Tibial nerve (tissue), 4 donors: ENCODE data around the gene NEBL.

Experiments
- EP300 ChIP-seq, 2 donors: sonication (generic); formaldehyde crosslinking; IDR thresholded peaks; one replicate each; pipeline ENCODE4 v1.6.1; 2017; ENCODE audit warnings: antibody characterized with exemption in 2 of 2, mild to moderate bottlenecking in 1 of 2
- POLR2A ChIP-seq, 2 donors: fragments of 450-650 bp; IDR thresholded peaks; one replicate each; pipeline ENCODE4 v1.6.1; 2017; ENCODE audit warnings: antibody characterized with exemption in 2 of 2, mild to moderate bottlenecking in 2 of 2, moderate library complexity in 2 of 2
- TF ChIP-seq, protein P1 (sequence below), 5 experiments: fragments of 200-600 bp in 3 of 5; fragments of 450-650 bp in 2 of 5; sonication (generic) in 3 of 5; IDR thresholded peaks; one replicate each; pipeline ENCODE4 v1.5.1; 2016 to 2019; ENCODE audit warnings: antibody characterized with exemption in 5 of 5, mild to moderate bottlenecking in 3 of 5, moderate library complexity in 2 of 5

DNA sequence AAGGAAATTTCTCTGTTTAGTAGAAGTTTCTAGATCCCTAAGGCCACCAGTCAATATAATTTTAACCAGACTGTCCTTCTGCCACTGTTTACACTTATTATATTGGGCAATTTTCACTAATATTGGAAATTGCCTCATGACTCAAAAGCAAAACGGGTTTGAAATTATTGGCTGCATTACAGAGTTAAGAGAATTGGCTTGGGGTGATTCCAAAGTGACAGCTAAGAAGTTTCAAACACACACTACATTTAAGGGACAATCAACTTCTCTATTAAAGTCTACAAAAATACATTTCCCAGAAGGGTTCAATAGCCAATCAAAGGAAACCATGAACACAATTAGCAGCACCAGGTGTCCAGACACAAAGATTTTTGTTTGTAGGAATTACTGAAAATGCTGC lies 111.9 kb downstream of the NEBL start:
- TF ChIP-seq, protein P1, sequence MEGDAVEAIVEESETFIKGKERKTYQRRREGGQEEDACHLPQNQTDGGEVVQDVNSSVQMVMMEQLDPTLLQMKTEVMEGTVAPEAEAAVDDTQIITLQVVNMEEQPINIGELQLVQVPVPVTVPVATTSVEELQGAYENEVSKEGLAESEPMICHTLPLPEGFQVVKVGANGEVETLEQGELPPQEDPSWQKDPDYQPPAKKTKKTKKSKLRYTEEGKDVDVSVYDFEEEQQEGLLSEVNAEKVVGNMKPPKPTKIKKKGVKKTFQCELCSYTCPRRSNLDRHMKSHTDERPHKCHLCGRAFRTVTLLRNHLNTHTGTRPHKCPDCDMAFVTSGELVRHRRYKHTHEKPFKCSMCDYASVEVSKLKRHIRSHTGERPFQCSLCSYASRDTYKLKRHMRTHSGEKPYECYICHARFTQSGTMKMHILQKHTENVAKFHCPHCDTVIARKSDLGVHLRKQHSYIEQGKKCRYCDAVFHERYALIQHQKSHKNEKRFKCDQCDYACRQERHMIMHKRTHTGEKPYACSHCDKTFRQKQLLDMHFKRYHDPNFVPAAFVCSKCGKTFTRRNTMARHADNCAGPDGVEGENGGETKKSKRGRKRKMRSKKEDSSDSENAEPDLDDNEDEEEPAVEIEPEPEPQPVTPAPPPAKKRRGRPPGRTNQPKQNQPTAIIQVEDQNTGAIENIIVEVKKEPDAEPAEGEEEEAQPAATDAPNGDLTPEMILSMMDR (IDR thresholded peaks at IDR 0.05) = no peak
- TF ChIP-seq EP300 (IDR thresholded peaks at IDR 0.05) (no peak), POLR2A (IDR thresholded peaks at IDR 0.05) (no peak)
